ENCODE measurements around the gene DNAJB9. TPM values are rescaled to one million over a fixed set of nuclear protein-coding genes. Genes with fewer than 3 reads are reported as not detected.
"Not testable (repeated sequence)": the region's sequence is repeated elsewhere in the genome, so short reads cannot be mapped to it uniquely, and the experiment has no call there.

Gene DNAJB9
- total RNA-seq = 11.5 and 12.7 TPM in 2 replicates

DNA sequence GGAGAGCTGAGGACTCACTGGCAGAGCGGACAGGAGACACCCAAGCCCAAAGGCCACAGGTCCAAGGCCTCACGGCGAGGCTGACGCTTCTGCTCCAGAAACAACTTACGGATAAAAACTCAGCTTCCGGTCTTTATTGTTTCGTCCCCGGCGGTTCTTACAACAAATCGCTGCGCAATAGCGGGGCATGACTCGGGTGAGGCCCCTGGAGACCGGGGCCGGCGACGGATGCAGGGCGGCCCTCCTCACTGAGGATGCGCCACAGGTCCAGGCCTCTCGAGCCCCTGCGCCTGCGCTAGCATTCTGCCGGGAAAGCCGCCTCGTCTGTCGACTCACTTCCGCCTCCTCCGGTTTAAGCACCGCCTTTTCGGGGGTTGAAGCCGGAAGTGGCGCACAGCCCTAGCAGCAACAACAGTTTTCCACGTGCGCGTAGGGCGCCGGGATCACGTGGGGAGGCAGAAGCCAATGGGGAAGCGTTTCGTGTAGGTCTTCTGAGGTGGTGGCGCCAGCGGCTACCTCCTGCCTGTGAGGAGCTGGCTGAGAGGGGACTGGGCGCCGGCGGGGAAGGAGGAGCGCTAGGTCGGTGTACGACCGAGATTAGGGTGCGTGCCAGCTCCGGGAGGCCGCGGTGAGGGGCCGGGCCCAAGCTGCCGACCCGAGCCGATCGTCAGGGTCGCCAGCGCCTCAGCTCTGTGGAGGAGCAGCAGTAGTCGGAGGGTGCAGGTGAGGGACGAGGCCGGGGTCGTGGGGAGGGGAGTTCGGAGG is at the start of gene DNAJB9, which contains the start of gene THAP5:
DNAJB9 (plus strand) TSS at position 494 of the 765 bp plus-strand sequence. CDS start 1,853 bp downstream, outside the sequence.
THAP5 (minus strand) TSS at position 326 of the 765 bp plus-strand sequence; CDS start at position 189, 137 bp downstream.
- H3K9me3 Mint-ChIP-seq = peaks cover 6% of the 10 kb centered on the region
- no peaks in the 10 kb centered on the region for H3K27me3 Mint-ChIP-seq
- H3K4me3 Mint-ChIP-seq = peak within 1 kb of the TSS; percentile 100
- intact Hi-C loops (cut with micrococcal nuclease) = loop anchor here (1.0 to 10.0 kb wide), 3 partner anchors 43 to 1007 kb away; partner anchors contain the start of genes CBLL1, COG5, DUS4L and PNPLA8
- peak; percentile 100 for DNase-seq
- peaks cover 39% of the 10 kb centered on the region for H3K4me1 Mint-ChIP-seq
- H3K36me3 Mint-ChIP-seq (ENCODE audit: low read depth) = peaks cover 49% of the 10 kb centered on the region
- peak within 1 kb of the TSS; percentile 100 for H3K27ac Mint-ChIP-seq

- H3K9me3 Mint-ChIP-seq = no peaks in the 10 kb centered on the region
- H3K4me1 Mint-ChIP-seq = peaks cover 44% of the 10 kb centered on the region
- H3K27me3 Mint-ChIP-seq = peaks cover 2% of the 10 kb centered on the region
- H3K36me3 Mint-ChIP-seq (ENCODE audit: low read depth) = peaks cover 25% of the 10 kb centered on the region
- H3K4me3 Mint-ChIP-seq = peak overlapping the region; percentile 13
- intact Hi-C loops (cut with micrococcal nuclease) = no loop called here
- no peak for DNase-seq
- peak overlapping the region; percentile 9 for H3K27ac Mint-ChIP-seq
These were observed 46.9 kb upstream of the DNAJB9 start for GRCh38 chr7:108522780-108523179.

- Mint-ChIP-seq H3K27ac (peak overlapping the region; percentile 100), H3K27me3 (peaks cover 2% of the 10 kb centered on the region), H3K9me3 (no peaks in the 10 kb centered on the region), H3K36me3 (ENCODE audit: low read depth) (peaks cover 5% of the 10 kb centered on the region), H3K4me3 (peak overlapping the region; percentile 88), H3K4me1 (peaks cover 40% of the 10 kb centered on the region)
- DNase-seq = no peak
- intact Hi-C loops (cut with micrococcal nuclease) = no loop called here
These were observed 44.2 kb upstream of the DNAJB9 start for GRCh38 chr7:108525327-108525984.

DNA sequence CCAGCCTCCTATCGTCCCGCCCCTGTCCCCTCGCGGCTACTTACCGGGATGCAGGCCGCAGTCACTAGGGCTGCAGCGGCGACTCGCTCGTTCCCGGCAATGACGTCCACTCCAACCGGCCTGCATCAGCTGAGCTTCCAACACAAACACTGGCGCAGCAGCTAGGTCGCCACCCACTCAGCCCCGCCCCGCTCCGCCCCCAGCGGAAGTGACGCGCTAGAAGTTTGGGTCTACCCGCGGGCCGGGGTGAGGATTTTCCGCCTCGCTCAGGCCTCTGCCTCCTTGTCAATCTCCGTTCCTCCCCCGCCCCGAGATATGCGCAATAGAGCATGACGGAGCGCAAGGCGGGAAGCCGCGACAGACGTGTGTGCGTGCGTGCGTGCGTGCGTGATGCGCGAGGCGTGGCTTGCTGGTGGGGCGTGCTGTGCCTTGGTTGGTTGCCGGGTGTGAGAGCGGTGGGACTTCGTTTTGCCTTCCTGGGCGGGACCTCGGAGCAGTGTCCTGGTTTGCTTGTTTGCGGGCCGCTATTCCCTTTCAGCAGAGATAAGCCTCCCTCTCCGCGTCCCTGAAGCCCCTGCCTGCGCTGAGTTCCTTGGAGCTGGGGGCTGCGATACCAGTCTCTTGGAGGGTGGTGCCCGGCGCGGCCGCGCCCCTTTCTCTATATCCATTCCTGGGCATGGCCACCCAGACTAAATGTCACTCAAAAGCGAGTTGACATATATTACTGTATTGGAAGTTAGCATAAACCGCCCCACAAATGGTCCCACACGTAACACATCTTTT is 43.5 kb upstream of the DNAJB9 start, which contains the start of gene PNPLA8:
PNPLA8 (minus strand) TSS at position 151 of the 783 bp plus-strand sequence. CDS start 10,644 bp downstream, outside the sequence.
- DNase-seq = peak; percentile 100
- H3K9me3 Mint-ChIP-seq = no peaks in the 10 kb centered on the region
- H3K36me3 Mint-ChIP-seq (ENCODE audit: low read depth) = peaks cover 4% of the 10 kb centered on the region
- peaks cover 36% of the 10 kb centered on the region for H3K4me1 Mint-ChIP-seq
- intact Hi-C loops (cut with micrococcal nuclease) = loop anchor here (1.0 kb wide), 1 partner anchor 43 kb away; the partner anchor contains the start of genes DNAJB9 and THAP5
- H3K4me3 Mint-ChIP-seq = peak within 1 kb of the TSS; percentile 88
- H3K27me3 Mint-ChIP-seq = peaks cover 2% of the 10 kb centered on the region
- peak within 1 kb of the TSS; percentile 100 for H3K27ac Mint-ChIP-seq

- Mint-ChIP-seq H3K27me3 (peaks cover 2% of the 10 kb centered on the region), H3K4me1 (peaks cover 32% of the 10 kb centered on the region)
- intact Hi-C loops (cut with micrococcal nuclease) = loop anchor here (1.0 kb wide), 1 partner anchor 43 kb away; the partner anchor contains the start of genes DNAJB9 and THAP5
These were observed 43.0 kb upstream of the DNAJB9 start for GRCh38 chr7:108526768-108527017.

DNA sequence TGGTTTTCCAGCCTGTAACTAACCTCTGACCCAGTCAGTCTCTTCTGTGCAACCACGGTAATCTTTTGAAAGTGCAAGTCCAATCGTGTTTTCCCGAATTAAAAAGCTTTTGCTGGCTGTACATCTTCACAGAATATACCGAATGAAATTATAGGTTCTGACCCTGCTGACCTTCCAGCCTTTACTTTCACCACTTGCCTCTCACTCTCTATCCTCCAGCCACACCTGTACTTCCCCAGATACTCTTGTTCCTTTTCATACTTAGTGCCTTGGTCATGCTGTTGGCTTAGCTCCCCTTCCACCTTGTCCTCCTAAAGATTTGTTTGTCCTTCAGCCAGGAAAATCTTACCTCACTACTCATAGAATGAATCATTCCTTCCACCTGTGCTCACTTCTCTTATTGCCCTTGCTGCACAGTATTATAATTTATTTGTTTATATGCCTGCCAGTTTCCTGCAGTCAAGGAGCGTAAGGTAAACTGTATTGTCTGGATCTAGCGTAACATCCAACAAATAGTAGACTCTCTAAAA is 41.4 kb upstream of the DNAJB9 start:
- H3K4me3 Mint-ChIP-seq = no peak overlapping the region
- DNase-seq = no peak
- H3K27me3 Mint-ChIP-seq = peaks cover 8% of the 10 kb centered on the region
- peaks cover 24% of the 10 kb centered on the region for H3K4me1 Mint-ChIP-seq
- intact Hi-C loops (cut with micrococcal nuclease) = no loop called here
- H3K9me3 Mint-ChIP-seq = no peaks in the 10 kb centered on the region
- peaks cover 1% of the 10 kb centered on the region for H3K36me3 Mint-ChIP-seq (ENCODE audit: low read depth)
- no peak overlapping the region for H3K27ac Mint-ChIP-seq

More at GRCh38 chr7:108526768-108527017, 43.0 kb upstream of the DNAJB9 start:
- peak overlapping the region; percentile 100 for H3K27ac Mint-ChIP-seq
- no peaks in the 10 kb centered on the region for H3K9me3 Mint-ChIP-seq
- H3K4me3 Mint-ChIP-seq = peak overlapping the region; percentile 88
- peaks cover 4% of the 10 kb centered on the region for H3K36me3 Mint-ChIP-seq (ENCODE audit: low read depth)
- no peak for DNase-seq

- DNase-seq = no peak
- peaks cover 15% of the 10 kb centered on the region for H3K4me1 Mint-ChIP-seq
- no peak overlapping the region for H3K27ac Mint-ChIP-seq
- intact Hi-C loops (cut with micrococcal nuclease) = no loop called here
- H3K27me3 Mint-ChIP-seq = peaks cover 10% of the 10 kb centered on the region
- peaks cover 2% of the 10 kb centered on the region for H3K9me3 Mint-ChIP-seq
- H3K4me3 Mint-ChIP-seq = no peak overlapping the region
- H3K36me3 Mint-ChIP-seq (ENCODE audit: low read depth) = no peaks in the 10 kb centered on the region
These were observed 40.3 kb upstream of the DNAJB9 start for GRCh38 chr7:108529341-108529740.

DNA sequence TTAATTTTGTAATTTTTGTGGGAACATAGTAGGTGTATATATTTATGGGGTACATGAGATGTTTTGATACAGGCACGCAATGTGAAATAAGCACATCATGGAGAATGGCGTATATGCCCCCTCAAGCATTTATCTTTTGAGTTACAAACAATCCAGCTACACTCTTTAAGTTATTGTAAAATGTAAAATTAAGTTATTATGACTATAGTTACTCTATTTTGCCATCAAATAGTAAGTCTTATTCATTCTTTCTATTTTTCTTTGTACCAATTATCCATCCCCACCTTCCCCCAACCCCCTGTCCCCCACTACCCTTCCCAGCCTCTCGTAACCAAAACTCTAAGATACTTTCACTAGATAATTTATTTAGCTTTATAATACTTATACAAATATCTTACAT is 36.0 kb upstream of the DNAJB9 start:
- no peak for DNase-seq
- Mint-ChIP-seq H3K27me3 (peaks cover 24% of the 10 kb centered on the region), H3K27ac (no peak overlapping the region), H3K4me3 (no peak overlapping the region), H3K9me3 (peaks cover 3% of the 10 kb centered on the region), H3K4me1 (no peaks in the 10 kb centered on the region), H3K36me3 (ENCODE audit: low read depth) (no peaks in the 10 kb centered on the region)
- intact Hi-C loops (cut with micrococcal nuclease) = no loop called here

DNA sequence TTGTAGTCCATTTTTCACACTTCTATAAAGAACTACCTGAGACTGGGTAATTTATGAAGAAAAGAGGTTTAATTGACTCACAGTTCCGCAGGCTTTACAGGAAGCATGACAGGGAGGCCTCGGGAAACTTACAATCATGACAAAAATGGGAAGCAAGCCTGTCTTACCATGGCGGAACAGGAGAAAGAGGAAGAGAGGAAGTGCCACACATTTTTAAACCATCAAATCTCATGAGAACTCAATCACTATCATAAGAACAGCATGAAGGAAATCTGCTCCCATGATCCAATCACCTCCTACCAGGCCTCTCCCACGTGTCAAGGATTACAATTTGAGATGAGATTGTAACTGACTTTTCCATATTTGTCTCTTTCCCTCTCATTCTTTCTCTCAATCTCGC is 34.4 kb upstream of the DNAJB9 start:
- intact Hi-C loops (cut with micrococcal nuclease) = no loop called here
- H3K27ac Mint-ChIP-seq = no peak overlapping the region
- no peaks in the 10 kb centered on the region for H3K36me3 Mint-ChIP-seq (ENCODE audit: low read depth)
- peaks cover 3% of the 10 kb centered on the region for H3K9me3 Mint-ChIP-seq
- no peaks in the 10 kb centered on the region for H3K4me1 Mint-ChIP-seq
- H3K4me3 Mint-ChIP-seq = no peak overlapping the region
- DNase-seq = no peak
- peaks cover 28% of the 10 kb centered on the region for H3K27me3 Mint-ChIP-seq

DNA sequence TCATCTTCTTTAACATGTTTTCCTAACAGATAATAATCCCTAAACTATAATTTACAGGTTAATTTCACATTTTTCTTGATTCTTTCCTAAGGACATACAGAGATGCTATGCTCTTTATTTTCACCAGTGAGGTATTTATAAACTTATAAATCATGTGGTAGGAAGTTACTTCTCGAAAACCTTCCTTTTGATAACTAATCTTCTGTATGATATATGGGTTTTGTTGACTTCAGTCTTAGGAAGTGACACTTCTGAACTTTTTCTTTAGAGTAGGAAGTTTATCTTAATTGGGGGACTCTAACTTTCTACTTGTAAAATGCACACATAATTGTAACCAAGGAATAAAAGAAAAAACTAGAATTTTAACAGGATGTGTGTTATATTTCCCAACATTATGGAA is 33.9 kb upstream of the DNAJB9 start:
- no peak for DNase-seq
- Mint-ChIP-seq H3K27ac (no peak overlapping the region), H3K27me3 (peaks cover 28% of the 10 kb centered on the region), H3K4me3 (no peak overlapping the region), H3K4me1 (no peaks in the 10 kb centered on the region), H3K36me3 (ENCODE audit: low read depth) (no peaks in the 10 kb centered on the region), H3K9me3 (peaks cover 3% of the 10 kb centered on the region)
- intact Hi-C loops (cut with micrococcal nuclease) = no loop called here

GRCh38 chr7:108537229-108537628 is 32.4 kb upstream of the DNAJB9 start:
- no peak for DNase-seq
- H3K36me3 Mint-ChIP-seq (ENCODE audit: low read depth) = no peaks in the 10 kb centered on the region
- H3K4me3 Mint-ChIP-seq = no peak overlapping the region
- no peaks in the 10 kb centered on the region for H3K4me1 Mint-ChIP-seq
- peaks cover 3% of the 10 kb centered on the region for H3K9me3 Mint-ChIP-seq
- no peak overlapping the region for H3K27ac Mint-ChIP-seq
- peaks cover 26% of the 10 kb centered on the region for H3K27me3 Mint-ChIP-seq
- intact Hi-C loops (cut with micrococcal nuclease) = no loop called here

- H3K36me3 Mint-ChIP-seq (ENCODE audit: low read depth); DNase-seq; H3K4me1 Mint-ChIP-seq; H3K27ac Mint-ChIP-seq; H3K9me3 Mint-ChIP-seq; H3K4me3 Mint-ChIP-seq; intact Hi-C loops (cut with micrococcal nuclease): not testable (repeated sequence)
- H3K27me3 Mint-ChIP-seq = peaks cover 22% of the 10 kb centered on the region
These were observed 31.4 kb upstream of the DNAJB9 start for GRCh38 chr7:108538236-108538635.

- H3K36me3 Mint-ChIP-seq (ENCODE audit: low read depth); DNase-seq; H3K27ac Mint-ChIP-seq; H3K9me3 Mint-ChIP-seq; intact Hi-C loops (cut with micrococcal nuclease); H3K4me3 Mint-ChIP-seq; H3K4me1 Mint-ChIP-seq: not testable (repeated sequence)
- peaks cover 22% of the 10 kb centered on the region for H3K27me3 Mint-ChIP-seq
These were observed 31.0 kb upstream of the DNAJB9 start for GRCh38 chr7:108538685-108539084.

Data from activated CD4-positive, alpha-beta T cell treated with anti-CD3 and anti-CD28 coated beads, Interleukin-2, amount 10 ng/mL, durations not matched to agents 24 days and 14 days (primary cell).